Right kidney (tissue), 1 donor: ENCODE results near the gene TMEM126B.
"Not testable (repeated sequence)": the region's sequence is repeated elsewhere in the genome, so short reads cannot be mapped to it uniquely, and the experiment has no call there.

Experiments
- DNase-seq: peaks from one replicate; pipeline ENCODE4 v3.0.0-alpha.2; 2016

TMEM126B gene

DNA sequence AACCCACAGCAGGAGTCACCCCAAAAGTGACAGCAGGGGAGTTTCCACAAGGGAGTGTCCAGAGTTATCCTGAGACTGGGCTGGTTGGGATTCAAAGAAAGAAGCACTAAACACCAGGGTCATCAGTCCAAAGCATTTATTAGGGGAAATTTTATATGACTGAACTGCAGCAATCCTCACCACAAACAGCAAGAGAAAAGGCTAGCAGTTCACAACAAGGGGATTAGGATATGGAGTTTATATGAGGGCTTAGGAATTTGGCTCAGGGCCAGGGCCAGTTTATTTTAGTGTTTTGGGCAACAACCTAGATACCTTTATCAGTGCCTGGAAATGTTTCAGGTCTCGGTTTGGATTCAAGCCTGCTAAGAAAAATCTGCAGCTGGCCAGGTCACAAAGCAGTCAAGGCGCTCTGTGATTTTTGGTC, 14.8 kb downstream of the TMEM126B start:
- DNase-seq, result no peak

- no peak for DNase-seq
Measured at GRCh38 chr11:85647078-85647477, 18.7 kb downstream of the TMEM126B start.

- peak; percentile 88 for DNase-seq
Measured at GRCh38 chr11:85647604-85648299, 19.4 kb downstream of the TMEM126B start, which contains the start of gene TMEM126A. Gene TMEM126A (plus strand): TSS chr11:85647967. CDS start chr11:85650256, 2,289 bp downstream.

DNA sequence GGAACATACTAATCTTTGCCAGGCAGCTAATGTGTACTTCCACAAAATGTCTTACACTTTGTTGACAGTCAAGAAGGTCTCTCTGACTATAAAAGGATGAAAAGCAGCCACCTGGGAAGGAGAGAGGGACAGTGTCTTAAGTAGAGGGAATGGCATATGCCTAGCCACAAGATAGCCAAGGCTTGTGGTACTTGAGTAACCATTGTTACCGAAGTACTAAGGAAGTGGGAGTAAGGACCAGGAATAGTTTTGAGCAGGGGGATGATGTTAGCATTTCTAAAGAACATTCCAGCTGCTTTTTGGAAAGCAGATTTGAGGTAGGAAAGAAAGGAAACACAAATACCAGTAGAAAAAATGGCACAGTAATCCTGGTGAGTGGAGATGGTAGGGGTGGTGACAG, 22.7 kb downstream of the TMEM126B start:
- DNase-seq, result no peak

- DNase-seq, result no peak
Measured at GRCh38 chr11:85652786-85653447, 24.5 kb downstream of the TMEM126B start.

DNA sequence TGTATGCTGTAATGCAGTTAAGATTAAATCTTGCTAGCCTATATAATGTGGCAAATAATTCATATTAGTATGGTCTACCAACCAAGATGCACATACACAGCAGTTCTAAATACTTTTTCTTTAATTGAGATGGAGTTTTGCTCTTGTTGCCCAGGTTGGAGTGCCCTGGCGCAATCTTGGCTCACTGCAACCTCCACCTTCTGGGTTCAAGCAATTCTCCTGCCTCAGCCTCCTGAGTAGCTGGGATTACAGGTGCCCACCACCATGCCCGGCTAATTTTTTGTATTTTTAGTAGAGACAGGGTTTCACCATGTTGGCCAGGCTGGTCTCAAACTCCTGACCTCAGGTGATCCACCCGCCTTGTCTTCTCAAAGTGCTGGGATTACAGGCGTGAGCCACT, 25.9 kb downstream of the TMEM126B start:
- DNase-seq, result not testable (repeated sequence)

GRCh38 chr11:85656777-85657176, 28.4 kb downstream of the TMEM126B start:
- no peak for DNase-seq

GRCh38 chr11:85658180-85658579, 29.8 kb downstream of the TMEM126B start:
- DNase-seq, result no peak

DNA sequence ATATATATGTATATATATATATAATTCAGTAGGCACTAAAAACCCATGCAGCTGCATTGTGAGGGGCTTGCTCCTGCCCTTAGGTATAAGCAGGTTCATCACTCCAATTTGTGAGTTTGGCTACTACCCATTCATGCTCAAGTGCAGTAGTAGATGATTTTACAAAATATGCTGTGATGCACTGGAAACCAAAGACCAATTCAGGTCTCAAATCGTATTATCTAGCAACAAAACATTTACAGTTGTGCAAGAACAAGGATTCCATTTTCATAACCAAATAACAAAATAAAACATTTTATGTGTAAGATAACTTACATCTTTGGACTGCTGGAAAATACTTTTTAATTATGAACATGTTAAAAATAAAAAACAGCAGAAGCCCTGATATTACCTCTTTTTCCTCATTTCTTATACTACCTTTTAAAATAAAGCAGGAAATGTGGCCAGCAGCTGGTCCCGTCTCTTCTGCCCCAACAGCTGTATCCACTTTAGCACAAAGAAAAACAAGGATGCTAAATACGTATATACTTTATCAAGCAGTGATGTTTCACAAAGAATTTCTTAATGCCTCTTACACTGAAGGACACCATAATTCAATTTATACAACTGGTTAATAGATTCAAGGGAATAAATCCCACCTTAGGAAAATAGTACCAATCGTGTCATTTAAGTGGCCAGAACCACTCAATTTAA, 33.7 kb downstream of the TMEM126B start:
- DNase-seq, result no peak

DNA sequence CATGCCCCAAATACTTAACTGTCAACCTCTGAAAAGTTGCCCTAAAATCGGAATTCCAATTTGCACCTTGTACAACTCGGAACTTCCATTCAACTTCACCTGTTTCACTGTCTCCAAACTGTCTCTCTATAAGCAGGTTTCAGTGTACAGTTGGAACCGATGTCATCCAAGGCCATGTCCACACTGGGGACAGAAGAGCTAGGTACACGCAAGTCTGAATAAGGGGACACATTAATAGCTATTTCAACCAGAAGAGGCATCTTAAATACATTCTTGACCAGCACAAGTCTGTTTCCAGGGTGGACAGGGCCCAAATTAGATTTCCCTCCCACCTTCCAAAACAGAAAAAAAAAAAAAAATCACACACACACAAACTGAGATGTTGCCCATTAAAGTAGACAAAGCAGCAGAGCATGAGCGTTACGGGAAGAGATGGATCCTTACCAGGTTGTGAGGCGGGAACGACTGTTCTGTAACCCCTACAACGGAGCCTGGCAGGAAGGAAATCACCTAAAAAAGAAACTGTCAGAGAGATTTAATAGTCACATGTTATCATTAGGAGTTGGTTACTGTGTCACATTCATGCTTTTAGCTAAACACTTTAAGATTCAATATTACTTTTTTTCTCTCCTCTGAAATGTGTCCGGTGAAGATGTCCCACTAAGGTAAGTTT, 34.8 kb downstream of the TMEM126B start:
- peak; percentile 12 for DNase-seq

- DNase-seq, result no peak
Measured at GRCh38 chr11:85663753-85664614, 35.6 kb downstream of the TMEM126B start.

DNA sequence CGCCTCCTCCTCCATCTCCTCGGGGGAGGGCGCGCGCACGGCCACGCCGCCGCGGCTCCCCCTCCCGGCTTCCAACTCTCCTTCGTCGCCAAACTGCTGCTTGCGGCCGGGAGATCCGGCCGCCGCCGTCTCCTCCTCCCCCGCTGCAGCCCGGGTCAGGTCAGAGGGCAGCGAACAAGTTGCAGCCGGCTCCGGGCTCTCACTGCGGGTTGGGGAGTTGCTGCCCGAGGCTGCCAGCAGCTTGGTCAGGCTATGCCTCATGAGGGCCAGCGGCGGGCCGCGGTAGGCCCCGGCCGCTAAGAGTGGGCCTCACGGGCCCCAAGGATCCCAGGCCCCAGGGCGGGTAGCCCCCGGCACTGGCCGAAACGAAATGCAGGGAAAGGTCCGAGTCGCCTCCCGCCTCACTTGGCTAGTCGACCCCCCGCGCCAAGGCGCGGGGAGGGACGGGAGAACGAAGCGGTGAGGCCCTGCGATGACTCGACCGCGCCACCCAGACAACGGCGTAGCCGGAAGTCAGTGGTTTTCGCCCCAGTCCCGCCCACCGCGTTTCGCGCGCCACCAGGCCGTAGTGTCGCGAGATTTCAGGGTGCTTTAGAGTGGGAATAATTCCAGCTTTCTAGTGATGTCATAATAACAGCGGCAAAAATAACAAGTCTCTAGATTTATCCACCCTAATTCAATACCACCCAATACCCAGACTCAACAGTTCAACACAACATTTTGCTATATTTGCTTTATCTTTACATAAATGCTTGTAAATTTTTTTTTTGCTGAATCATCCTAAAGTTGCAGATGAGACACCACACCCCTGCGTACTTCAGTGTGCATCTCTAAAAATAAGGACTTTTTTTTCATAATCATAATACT, 36.5 kb downstream of the TMEM126B start, which contains the start of gene CREBZF:
Gene CREBZF, minus strand, starts transcription at position 515 of the 867 bp plus-strand sequence. Its CDS starts 254 bp downstream, at position 261.
- peak; percentile 100 for DNase-seq

GRCh38 chr11:85665733-85666132, 37.3 kb downstream of the TMEM126B start:
- DNase-seq, result peak; percentile 22

DNA sequence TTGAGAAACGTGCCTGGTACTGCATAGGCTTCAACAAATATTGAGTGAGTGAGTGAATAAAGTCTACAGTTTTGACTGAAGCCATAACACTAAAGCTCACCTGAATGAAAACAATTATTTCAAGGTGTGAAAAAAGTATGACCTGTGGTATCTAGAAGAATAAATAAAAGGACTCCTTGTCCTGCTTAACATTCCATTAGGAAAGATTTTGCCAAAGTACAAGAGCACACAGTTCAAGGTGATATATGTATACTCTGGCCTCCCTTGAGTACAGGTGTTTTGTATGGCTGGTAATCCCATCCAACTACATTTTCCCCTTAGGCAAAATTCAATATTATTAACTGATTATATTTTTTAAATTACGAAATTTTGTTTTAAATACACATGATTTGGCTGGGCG, 38.3 kb downstream of the TMEM126B start:
- no peak for DNase-seq

DNA sequence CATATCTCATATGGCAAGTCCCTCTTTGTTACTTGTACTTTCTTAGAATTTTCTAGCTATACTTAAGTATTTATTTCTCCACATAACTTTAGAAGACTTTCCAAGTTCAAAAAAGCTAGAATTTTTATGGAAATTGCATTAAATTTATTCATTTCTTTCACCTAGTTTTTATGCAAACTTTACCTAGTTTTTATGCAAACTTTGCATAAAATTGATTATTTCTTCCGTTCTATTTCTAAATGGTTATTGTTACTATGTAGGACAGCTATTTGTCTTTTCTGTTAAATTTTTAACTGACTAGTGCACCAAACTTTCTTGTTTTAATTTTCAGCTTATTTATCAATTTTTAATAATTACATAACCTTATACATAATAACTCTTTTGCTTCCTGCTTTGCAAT, 39.8 kb downstream of the TMEM126B start:
- no peak for DNase-seq

GRCh38 chr11:85670949-85671663, 42.7 kb downstream of the TMEM126B start:
- not testable (repeated sequence) for DNase-seq

- DNase-seq, result no peak
Measured at GRCh38 chr11:85672105-85672902, 43.9 kb downstream of the TMEM126B start.

DNA sequence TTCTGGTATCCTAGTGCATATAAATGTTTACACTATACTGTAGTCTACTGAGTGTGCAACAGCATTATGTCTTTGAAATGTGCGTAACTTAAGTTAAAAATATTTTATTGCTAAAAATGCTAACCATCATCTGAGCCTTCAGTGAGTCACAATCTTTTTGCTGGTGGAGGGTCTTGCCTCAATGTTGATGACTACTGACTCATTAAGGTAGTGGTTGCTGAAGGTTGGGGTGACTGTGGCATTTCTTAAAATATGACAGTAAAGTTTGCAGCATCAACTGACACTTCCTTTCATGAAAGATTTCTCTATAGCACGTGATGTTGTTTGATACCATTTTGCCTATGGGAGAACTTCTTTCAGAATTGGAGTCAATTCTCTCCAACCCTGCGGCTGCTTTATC, 45.0 kb downstream of the TMEM126B start:
- no peak for DNase-seq

DNA sequence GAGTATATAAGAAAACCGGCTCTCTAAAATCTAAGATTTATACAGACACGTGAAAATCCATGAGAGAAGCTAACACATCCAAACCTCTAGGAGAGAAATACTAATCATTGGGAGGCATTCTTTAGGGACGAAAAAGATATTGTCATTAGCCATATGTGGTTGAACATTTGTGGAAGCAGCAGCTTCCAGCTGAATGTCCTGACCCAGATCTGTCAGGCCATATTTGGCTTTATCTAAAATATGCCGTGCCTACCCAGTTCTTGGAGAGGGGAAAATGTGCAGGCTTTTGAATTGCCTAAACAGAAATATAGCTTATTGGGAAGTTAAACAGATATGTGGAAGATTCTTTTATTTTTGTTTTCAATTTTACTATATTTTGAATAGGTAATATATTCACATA, 51.2 kb downstream of the TMEM126B start:
- no peak for DNase-seq
